Esophagus squamous epithelium (tissue), 5 donors: ENCODE measurements around the gene ASB12. TPM values are rescaled to one million over a fixed set of nuclear protein-coding genes. Genes with fewer than 3 reads are reported as not detected.

ENCODE experiments used
- DNase-seq: peaks from one replicate; lab custom pipeline; 2025; lab: John Stamatoyannopoulos, UW
- H3K27ac ChIP-seq, 4 donors: fragments of 200-600 bp; sonication (generic); one replicate each; pipeline ENCODE4 v1.5.1; 2016 to 2019; ENCODE audit warnings: mild to moderate bottlenecking in 1 of 4
- H3K27me3 ChIP-seq, 4 donors: fragments of 200-600 bp; sonication (generic); 1 replicate in 3 of 4; 2 replicates in 1 of 4; pipeline versions ENCODE4 v1.5.1 to v1.6.0; 2017 to 2021; ENCODE audit warnings: antibody characterized with exemption in 1 of 4
- H3K36me3 ChIP-seq, 3 donors: fragments of 200-600 bp; sonication (generic); one replicate each; pipeline ENCODE4 v1.5.1; 2016 to 2019
- H3K4me1 ChIP-seq, 3 donors: fragments of 200-600 bp; sonication (generic); one replicate each; pipeline ENCODE4 v1.5.1; 2017 to 2019
- H3K4me3 ChIP-seq, 4 donors: fragments of 200-600 bp; sonication (generic); 1 replicate in 3 of 4; 2 replicates in 1 of 4; pipeline ENCODE4 v1.5.1; 2016 to 2019; ENCODE audit warnings: mild to moderate bottlenecking in 2 of 4, moderate library complexity in 1 of 4
- H3K9me3 ChIP-seq, 3 donors: fragments of 200-600 bp; sonication (generic); one replicate each; pipeline ENCODE4 v1.5.1; 2016 to 2019
- POLR2A ChIP-seq, 4 donors: fragments of 450-650 bp; IDR thresholded peaks; one replicate each; pipeline ENCODE4 v1.6.1; 2017; ENCODE audit warnings: antibody characterized with exemption in 4 of 4, mild to moderate bottlenecking in 4 of 4, moderate library complexity in 3 of 4
- intact Hi-C: fragments of 100-400 bp; cut with DNase I; formaldehyde crosslinking; loops from one replicate; pipeline ENCODE4 v1.15.0; 2022
- small RNA-seq, 4 donors: library from RNA; depleted of rRNA; stranded (forward); fragments of <200 nt; gene quantifications; one replicate each; pipeline ENCODE3, GENCODE V24; 2016
- total RNA-seq, 4 donors: library from RNA; depleted of rRNA; stranded (reverse); fragments of >200 nt; gene quantifications; one replicate each; pipeline ENCODE4 v1.1.0, GENCODE V29; 2016
- TF ChIP-seq, protein P1 (sequence below), 6 experiments: fragments of 450-650 bp in 4 of 6; fragments of 200-600 bp in 2 of 6; sonication (generic) in 2 of 6; IDR thresholded peaks; one replicate each; pipeline ENCODE4 v1.5.1; 2016 to 2019; ENCODE audit warnings: antibody characterized with exemption in 6 of 6, mild to moderate bottlenecking in 4 of 6, moderate library complexity in 4 of 6
- donor health status: DM: yes; HTN: yes; CAD: no.

The ASB12 gene
- total RNA-seq, 4 donors from 2014 or later, result 0.21 TPM; not detected in 3

DNA sequence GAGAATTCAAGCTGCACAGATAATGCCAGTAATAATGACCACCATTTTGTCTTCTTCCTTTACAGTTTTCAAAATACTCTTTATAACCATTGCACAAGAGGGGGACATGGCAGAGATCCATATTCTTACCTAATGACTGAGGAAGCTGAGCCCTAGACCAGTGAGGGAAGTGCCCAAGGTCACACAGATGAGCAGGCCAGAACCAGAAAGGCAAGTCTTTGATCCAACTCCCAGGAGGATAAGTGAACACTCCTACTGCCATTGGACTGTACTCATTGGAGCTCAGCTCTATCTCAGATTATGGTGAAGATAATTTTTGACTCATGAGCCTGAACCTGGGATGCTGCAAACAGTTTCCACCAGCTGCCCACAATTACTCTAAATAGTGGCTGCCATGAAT lies 53.5 kb downstream of the ASB12 start:
- no peaks in the 10 kb centered on the region for H3K9me3 ChIP-seq
- H3K27me3 ChIP-seq, result no peaks in the 10 kb centered on the region
- intact Hi-C loops, result no loop called here
- H3K27ac ChIP-seq, result no peak overlapping the region
- no peaks in the 10 kb centered on the region for H3K36me3 ChIP-seq
- TF ChIP-seq POLR2A (IDR thresholded peaks at IDR 0.05), result no peak
- TF ChIP-seq, protein P1, sequence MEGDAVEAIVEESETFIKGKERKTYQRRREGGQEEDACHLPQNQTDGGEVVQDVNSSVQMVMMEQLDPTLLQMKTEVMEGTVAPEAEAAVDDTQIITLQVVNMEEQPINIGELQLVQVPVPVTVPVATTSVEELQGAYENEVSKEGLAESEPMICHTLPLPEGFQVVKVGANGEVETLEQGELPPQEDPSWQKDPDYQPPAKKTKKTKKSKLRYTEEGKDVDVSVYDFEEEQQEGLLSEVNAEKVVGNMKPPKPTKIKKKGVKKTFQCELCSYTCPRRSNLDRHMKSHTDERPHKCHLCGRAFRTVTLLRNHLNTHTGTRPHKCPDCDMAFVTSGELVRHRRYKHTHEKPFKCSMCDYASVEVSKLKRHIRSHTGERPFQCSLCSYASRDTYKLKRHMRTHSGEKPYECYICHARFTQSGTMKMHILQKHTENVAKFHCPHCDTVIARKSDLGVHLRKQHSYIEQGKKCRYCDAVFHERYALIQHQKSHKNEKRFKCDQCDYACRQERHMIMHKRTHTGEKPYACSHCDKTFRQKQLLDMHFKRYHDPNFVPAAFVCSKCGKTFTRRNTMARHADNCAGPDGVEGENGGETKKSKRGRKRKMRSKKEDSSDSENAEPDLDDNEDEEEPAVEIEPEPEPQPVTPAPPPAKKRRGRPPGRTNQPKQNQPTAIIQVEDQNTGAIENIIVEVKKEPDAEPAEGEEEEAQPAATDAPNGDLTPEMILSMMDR (IDR thresholded peaks at IDR 0.05), result no peak
- H3K4me1 ChIP-seq, result no peaks in the 10 kb centered on the region
- DNase-seq, result no peak
- H3K4me3 ChIP-seq, result no peak overlapping the region

Small RNA genes within 50 kb of the gene (small RNA-seq; reads per million reads assigned to genes)
- 0 reads per million in 4 donors for gene RN7SL799P

Other genes starting within 250 kb of the ASB12 start
- gene AMER1, start 24.9 kb downstream of the ASB12 start, total RNA-seq, result 10 to 100 TPM in 1 of 4 donors, 1 to 10 TPM in 3; 4.0 to 11.1 (median 5.1) TPM
- 1 to 10 TPM; 1.0 to 3.2 (median 2.4) TPM for gene MTMR8, start 164.8 kb upstream of the ASB12 start, total RNA-seq